GM23338 (cell line): ENCODE results near the gene UGDH.

Experiments used
- EZH2 ChIP-seq: fragments of 200-600 bp; sonication (generic); IDR thresholded peaks from one replicate; pipeline ENCODE4 v1.8.0; 2017; ENCODE audit warnings: antibody characterized with exemption, mild to moderate bottlenecking, low read depth; ENCODE audit not compliant: unreplicated experiment
- EZH2phosphoT487 ChIP-seq: fragments of 200-600 bp; sonication (generic); IDR thresholded peaks from one replicate; pipeline ENCODE4 v1.8.1; 2018; ENCODE audit warnings: antibody characterized with exemption; ENCODE audit not compliant: unreplicated experiment
- JUNB ChIP-seq: IDR thresholded peaks from one replicate; pipeline ENCODE4 v1.6.1; 2016; ENCODE audit warnings: antibody characterized with exemption; ENCODE audit not compliant: unreplicated experiment
- POLR2AphosphoS5 ChIP-seq: IDR thresholded peaks from 2 replicates; pipeline ENCODE4 v1.6.1; 2016; ENCODE audit warnings: antibody characterized with exemption, low read depth
- STAT1 ChIP-seq: IDR thresholded peaks from one replicate; pipeline ENCODE4 v1.6.1; 2016; ENCODE audit warnings: antibody characterized with exemption; ENCODE audit not compliant: unreplicated experiment
- ZNF114 ChIP-seq: fragments of 250-450 bp; sonication (Bioruptor Pico); IDR thresholded peaks from 2 replicates; pipeline ENCODE4 v1.5.0; 2020; ENCODE audit warnings: mild to moderate bottlenecking, moderate library complexity
- TF ChIP-seq, protein P1 (sequence below): IDR thresholded peaks from one replicate; pipeline ENCODE4 v1.6.1; 2018; ENCODE audit warnings: antibody characterized with exemption; ENCODE audit not compliant: unreplicated experiment
- TF ChIP-seq, protein P2 (sequence below), 2 experiments: fragments of 200-600 bp in 1 of 2; sonication (generic) in 1 of 2; conservative IDR thresholded peaks; 2 replicates each; pipeline versions ENCODE4 v1.5.1 to v1.6.1; 2016 to 2017; ENCODE audit warnings: antibody characterized with exemption in 2 of 2, low read depth in 2 of 2, mild to moderate bottlenecking in 2 of 2, moderate library complexity in 1 of 2
- TF ChIP-seq, protein P3 (sequence below): fragments of 250-450 bp; sonication (Bioruptor Pico); IDR thresholded peaks from 2 replicates; pipeline ENCODE4 v1.5.0; 2020; ENCODE audit warnings: mild to moderate bottlenecking, moderate library complexity

DNA sequence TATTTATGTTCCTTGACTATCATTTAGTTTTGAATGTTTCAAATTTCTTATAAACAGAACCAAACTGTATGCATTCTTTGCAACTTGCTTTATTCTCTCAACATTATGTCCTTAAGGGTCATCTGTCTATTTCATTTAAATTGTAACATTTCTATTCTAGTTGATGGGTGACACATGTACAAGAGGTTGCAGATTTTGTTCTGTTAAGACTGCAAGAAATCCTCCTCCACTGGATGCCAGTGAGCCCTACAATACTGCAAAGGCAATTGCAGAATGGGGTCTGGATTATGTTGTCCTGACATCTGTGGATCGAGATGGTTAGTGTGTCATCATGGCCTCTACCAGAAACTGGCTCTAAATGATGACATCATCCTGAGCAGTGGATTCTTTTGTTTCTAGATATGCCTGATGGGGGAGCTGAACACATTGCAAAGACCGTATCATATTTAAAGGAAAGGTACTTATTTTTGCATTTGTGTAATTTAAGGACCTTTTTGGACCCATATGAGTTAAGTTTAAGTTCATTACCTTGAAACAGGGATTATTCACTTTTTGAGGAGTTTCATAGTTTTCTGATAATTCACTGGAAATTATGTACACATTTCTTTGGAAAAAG, 62.2 kb downstream of the UGDH start:
- TF ChIP-seq POLR2AphosphoS5 (no peak), EZH2phosphoT487 (no peak), EZH2 (no peak), JUNB (no peak), ZNF114 (CRISPR knock-in tag) (no peak), STAT1 (no peak)
- TF ChIP-seq, protein P1, sequence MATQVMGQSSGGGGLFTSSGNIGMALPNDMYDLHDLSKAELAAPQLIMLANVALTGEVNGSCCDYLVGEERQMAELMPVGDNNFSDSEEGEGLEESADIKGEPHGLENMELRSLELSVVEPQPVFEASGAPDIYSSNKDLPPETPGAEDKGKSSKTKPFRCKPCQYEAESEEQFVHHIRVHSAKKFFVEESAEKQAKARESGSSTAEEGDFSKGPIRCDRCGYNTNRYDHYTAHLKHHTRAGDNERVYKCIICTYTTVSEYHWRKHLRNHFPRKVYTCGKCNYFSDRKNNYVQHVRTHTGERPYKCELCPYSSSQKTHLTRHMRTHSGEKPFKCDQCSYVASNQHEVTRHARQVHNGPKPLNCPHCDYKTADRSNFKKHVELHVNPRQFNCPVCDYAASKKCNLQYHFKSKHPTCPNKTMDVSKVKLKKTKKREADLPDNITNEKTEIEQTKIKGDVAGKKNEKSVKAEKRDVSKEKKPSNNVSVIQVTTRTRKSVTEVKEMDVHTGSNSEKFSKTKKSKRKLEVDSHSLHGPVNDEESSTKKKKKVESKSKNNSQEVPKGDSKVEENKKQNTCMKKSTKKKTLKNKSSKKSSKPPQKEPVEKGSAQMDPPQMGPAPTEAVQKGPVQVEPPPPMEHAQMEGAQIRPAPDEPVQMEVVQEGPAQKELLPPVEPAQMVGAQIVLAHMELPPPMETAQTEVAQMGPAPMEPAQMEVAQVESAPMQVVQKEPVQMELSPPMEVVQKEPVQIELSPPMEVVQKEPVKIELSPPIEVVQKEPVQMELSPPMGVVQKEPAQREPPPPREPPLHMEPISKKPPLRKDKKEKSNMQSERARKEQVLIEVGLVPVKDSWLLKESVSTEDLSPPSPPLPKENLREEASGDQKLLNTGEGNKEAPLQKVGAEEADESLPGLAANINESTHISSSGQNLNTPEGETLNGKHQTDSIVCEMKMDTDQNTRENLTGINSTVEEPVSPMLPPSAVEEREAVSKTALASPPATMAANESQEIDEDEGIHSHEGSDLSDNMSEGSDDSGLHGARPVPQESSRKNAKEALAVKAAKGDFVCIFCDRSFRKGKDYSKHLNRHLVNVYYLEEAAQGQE = no peak
- TF ChIP-seq, protein P2, sequence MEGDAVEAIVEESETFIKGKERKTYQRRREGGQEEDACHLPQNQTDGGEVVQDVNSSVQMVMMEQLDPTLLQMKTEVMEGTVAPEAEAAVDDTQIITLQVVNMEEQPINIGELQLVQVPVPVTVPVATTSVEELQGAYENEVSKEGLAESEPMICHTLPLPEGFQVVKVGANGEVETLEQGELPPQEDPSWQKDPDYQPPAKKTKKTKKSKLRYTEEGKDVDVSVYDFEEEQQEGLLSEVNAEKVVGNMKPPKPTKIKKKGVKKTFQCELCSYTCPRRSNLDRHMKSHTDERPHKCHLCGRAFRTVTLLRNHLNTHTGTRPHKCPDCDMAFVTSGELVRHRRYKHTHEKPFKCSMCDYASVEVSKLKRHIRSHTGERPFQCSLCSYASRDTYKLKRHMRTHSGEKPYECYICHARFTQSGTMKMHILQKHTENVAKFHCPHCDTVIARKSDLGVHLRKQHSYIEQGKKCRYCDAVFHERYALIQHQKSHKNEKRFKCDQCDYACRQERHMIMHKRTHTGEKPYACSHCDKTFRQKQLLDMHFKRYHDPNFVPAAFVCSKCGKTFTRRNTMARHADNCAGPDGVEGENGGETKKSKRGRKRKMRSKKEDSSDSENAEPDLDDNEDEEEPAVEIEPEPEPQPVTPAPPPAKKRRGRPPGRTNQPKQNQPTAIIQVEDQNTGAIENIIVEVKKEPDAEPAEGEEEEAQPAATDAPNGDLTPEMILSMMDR (conservative IDR thresholded peaks at IDR 0.05; ENCODE audit: low read depth in 2 of 2) = no peak
- TF ChIP-seq, protein P3, sequence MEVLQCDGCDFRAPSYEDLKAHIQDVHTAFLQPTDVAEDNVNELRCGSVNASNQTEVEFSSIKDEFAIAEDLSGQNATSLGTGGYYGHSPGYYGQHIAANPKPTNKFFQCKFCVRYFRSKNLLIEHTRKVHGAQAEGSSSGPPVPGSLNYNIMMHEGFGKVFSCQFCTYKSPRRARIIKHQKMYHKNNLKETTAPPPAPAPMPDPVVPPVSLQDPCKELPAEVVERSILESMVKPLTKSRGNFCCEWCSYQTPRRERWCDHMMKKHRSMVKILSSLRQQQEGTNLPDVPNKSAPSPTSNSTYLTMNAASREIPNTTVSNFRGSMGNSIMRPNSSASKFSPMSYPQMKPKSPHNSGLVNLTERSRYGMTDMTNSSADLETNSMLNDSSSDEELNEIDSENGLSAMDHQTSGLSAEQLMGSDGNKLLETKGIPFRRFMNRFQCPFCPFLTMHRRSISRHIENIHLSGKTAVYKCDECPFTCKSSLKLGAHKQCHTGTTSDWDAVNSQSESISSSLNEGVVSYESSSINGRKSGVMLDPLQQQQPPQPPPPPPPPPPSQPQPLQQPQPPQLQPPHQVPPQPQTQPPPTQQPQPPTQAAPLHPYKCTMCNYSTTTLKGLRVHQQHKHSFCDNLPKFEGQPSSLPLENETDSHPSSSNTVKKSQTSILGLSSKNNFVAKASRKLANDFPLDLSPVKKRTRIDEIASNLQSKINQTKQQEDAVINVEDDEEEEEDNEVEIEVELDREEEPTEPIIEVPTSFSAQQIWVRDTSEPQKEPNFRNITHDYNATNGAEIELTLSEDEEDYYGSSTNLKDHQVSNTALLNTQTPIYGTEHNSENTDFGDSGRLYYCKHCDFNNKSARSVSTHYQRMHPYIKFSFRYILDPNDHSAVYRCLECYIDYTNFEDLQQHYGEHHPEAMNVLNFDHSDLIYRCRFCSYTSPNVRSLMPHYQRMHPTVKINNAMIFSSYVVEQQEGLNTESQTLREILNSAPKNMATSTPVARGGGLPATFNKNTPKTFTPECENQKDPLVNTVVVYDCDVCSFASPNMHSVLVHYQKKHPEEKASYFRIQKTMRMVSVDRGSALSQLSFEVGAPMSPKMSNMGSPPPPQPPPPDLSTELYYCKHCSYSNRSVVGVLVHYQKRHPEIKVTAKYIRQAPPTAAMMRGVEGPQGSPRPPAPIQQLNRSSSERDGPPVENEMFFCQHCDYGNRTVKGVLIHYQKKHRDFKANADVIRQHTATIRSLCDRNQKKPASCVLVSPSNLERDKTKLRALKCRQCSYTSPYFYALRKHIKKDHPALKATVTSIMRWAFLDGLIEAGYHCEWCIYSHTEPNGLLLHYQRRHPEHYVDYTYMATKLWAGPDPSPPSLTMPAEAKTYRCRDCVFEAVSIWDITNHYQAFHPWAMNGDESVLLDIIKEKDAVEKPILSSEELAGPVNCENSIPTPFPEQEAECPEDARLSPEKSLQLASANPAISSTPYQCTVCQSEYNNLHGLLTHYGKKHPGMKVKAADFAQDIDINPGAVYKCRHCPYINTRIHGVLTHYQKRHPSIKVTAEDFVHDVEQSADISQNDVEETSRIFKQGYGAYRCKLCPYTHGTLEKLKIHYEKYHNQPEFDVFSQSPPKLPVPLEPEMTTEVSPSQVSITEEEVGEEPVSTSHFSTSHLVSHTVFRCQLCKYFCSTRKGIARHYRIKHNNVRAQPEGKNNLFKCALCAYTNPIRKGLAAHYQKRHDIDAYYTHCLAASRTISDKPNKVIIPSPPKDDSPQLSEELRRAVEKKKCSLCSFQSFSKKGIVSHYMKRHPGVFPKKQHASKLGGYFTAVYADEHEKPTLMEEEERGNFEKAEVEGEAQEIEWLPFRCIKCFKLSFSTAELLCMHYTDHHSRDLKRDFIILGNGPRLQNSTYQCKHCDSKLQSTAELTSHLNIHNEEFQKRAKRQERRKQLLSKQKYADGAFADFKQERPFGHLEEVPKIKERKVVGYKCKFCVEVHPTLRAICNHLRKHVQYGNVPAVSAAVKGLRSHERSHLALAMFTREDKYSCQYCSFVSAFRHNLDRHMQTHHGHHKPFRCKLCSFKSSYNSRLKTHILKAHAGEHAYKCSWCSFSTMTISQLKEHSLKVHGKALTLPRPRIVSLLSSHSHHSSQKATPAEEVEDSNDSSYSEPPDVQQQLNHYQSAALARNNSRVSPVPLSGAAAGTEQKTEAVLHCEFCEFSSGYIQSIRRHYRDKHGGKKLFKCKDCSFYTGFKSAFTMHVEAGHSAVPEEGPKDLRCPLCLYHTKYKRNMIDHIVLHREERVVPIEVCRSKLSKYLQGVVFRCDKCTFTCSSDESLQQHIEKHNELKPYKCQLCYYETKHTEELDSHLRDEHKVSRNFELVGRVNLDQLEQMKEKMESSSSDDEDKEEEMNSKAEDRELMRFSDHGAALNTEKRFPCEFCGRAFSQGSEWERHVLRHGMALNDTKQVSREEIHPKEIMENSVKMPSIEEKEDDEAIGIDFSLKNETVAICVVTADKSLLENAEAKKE = no peak
